H1 (cell line): ENCODE results near the gene C3orf52. TPM values are rescaled to one million over a fixed set of nuclear protein-coding genes. Genes with fewer than 3 reads are reported as not detected.
A peak's percentile ranks its signal among the peaks of the same experiment; 100 is the strongest.

ENCODE experiments used
- CTCF ChIA-PET: fragments of 300-600 bp; sonication (Branson Sonifier 250); formaldehyde crosslinking; loops from one replicate; lab custom pipeline; 2021; ENCODE audit not compliant: partially characterized antibody; lab: Charles Lee
- POLR2A ChIA-PET: fragments of 300-600 bp; sonication (Branson Sonifier 250); formaldehyde crosslinking; loops from one replicate; lab custom pipeline; 2021; ENCODE audit warnings: inconsistent platforms; ENCODE audit not compliant: partially characterized antibody; lab: Charles Lee
- DNase-seq, 2 experiments: peaks; one replicate each; pipeline versions ENCODE4 v3.0.0 to v3.0.0-alpha.2; 2010 to 2022; ENCODE audit warnings: low spot score in 2 of 2, low read depth in 1 of 2, mixed read lengths in 1 of 2
- FAIRE-seq: peaks from 2 replicates; lab custom pipeline; 2011; peaks lifted over from hg19 to GRCh38; lab: Jason Lieb, UNC
- H2AFZ ChIP-seq: 2 replicates; pipeline ENCODE4 v1.8.1; 2012; ENCODE audit warnings: low read length, inconsistent platforms
- H2AK5ac ChIP-seq: 2 replicates; pipeline ENCODE4 v1.6.1; 2013; ENCODE audit warnings: low read depth, low read length
- H2BK120ac ChIP-seq: replicated peaks from 2 replicates; pipeline ENCODE3; 2013; ENCODE audit warnings: low read depth, low read length, inconsistent platforms
- H2BK12ac ChIP-seq: 2 replicates; pipeline ENCODE4 v1.6.1; 2013; ENCODE audit warnings: low read depth, low read length
- H2BK15ac ChIP-seq: 2 replicates; pipeline ENCODE4 v1.6.1; 2013; ENCODE audit warnings: low read length
- H2BK20ac ChIP-seq: 2 replicates; pipeline ENCODE4 v1.6.1; 2013; ENCODE audit warnings: low read length
- H2BK5ac ChIP-seq: 2 replicates; pipeline ENCODE4 v1.6.1; 2013; ENCODE audit warnings: low read depth, low read length
- H3K14ac ChIP-seq: 2 replicates; pipeline ENCODE4 v1.6.1; 2013; ENCODE audit warnings: inconsistent platforms; ENCODE audit not compliant: insufficient read length
- H3K18ac ChIP-seq: 2 replicates; pipeline ENCODE4 v1.6.1; 2013; ENCODE audit warnings: low read length; ENCODE audit errors: extremely low read depth
- H3K23ac ChIP-seq: 2 replicates; pipeline ENCODE4 v1.6.1; 2013; ENCODE audit warnings: inconsistent platforms; ENCODE audit not compliant: insufficient read length
- H3K23me2 ChIP-seq: 2 replicates; pipeline ENCODE4 v1.6.1; 2013; ENCODE audit warnings: low read depth, low read length
- H3K27ac ChIP-seq: 2 replicates; pipeline ENCODE4 v1.6.1; 2011; ENCODE audit warnings: low read depth, low read length, inconsistent platforms
- H3K27me3 ChIP-seq, 4 experiments: replicated peaks in 1 of 4; 1 replicate in 1 of 4; 2 replicates in 3 of 4; pipeline versions ENCODE4 v1.6.1 to v1.8.1; 2011 to 2013; ENCODE audit warnings: low read length in 3 of 4, mild to moderate bottlenecking in 3 of 4, inconsistent platforms in 2 of 4, mixed read lengths in 2 of 4, moderate library complexity in 1 of 4; ENCODE audit not compliant: control insufficient read depth in 3 of 4, insufficient read depth in 3 of 4; ENCODE audit errors: extremely low read depth in 1 of 4
- H3K36me3 ChIP-seq, 4 experiments: 2 replicates each; pipeline versions ENCODE4 v1.6.1 to v1.8.1; 2011 to 2013; ENCODE audit warnings: mild to moderate bottlenecking in 4 of 4, low read length in 3 of 4, moderate library complexity in 2 of 4, control low read depth in 1 of 4, inconsistent platforms in 1 of 4; ENCODE audit not compliant: insufficient read depth in 4 of 4, control insufficient read depth in 2 of 4
- H3K4ac ChIP-seq: replicated peaks from 2 replicates; pipeline ENCODE3; 2013; ENCODE audit warnings: low read length, low read depth, mixed read lengths, inconsistent platforms; ENCODE audit not compliant: insufficient read length
- H3K4me1 ChIP-seq, 4 experiments: replicated peaks in 1 of 4; 1 replicate in 1 of 4; 2 replicates in 3 of 4; pipeline versions ENCODE4 v1.6.1 to v1.8.1; 2011 to 2013; ENCODE audit warnings: low read length in 3 of 4, inconsistent platforms in 2 of 4, mixed read lengths in 1 of 4; ENCODE audit not compliant: insufficient read depth in 4 of 4, control insufficient read depth in 3 of 4
- H3K4me2 ChIP-seq, 2 experiments: 2 replicates each; pipeline versions ENCODE4 v1.6.1 to v1.8.1; 2011 to 2013; ENCODE audit warnings: low read depth in 2 of 2, low read length in 2 of 2, control low read depth in 1 of 2, inconsistent platforms in 1 of 2, mild to moderate bottlenecking in 1 of 2; ENCODE audit not compliant: insufficient read depth in 1 of 2
- H3K4me3 ChIP-seq, 4 experiments: fragments of 200-600, 300-600 bp in 1 of 4; sonication (generic), shearing (Covaris generic), sonication (Bioruptor Twin) in 1 of 4; 2 replicates each; pipeline versions ENCODE4 v1.5.1 to v1.8.1; 2011 to 2016; ENCODE audit warnings: low read length in 4 of 4, low read depth in 3 of 4, control low read depth in 2 of 4, inconsistent platforms in 2 of 4, mild to moderate bottlenecking in 2 of 4, mixed read lengths in 1 of 4, moderate library complexity in 1 of 4; ENCODE audit not compliant: insufficient read depth in 2 of 4; ENCODE audit errors: extremely low read depth in 1 of 4
- H3K56ac ChIP-seq: replicated peaks from 2 replicates; pipeline ENCODE3; 2013; ENCODE audit warnings: low read depth, mild to moderate bottlenecking, mixed read lengths, low read length, inconsistent platforms; ENCODE audit not compliant: insufficient read length
- H3K79me1 ChIP-seq: 2 replicates; pipeline ENCODE4 v1.6.1; 2013; ENCODE audit warnings: low read depth, low read length, control low read depth
- H3K79me2 ChIP-seq, 2 experiments: 2 replicates each; pipeline versions ENCODE4 v1.6.1 to v1.8.1; 2012 to 2013; ENCODE audit warnings: low read length in 2 of 2, mild to moderate bottlenecking in 2 of 2, inconsistent platforms in 1 of 2; ENCODE audit not compliant: insufficient read depth in 2 of 2, control insufficient read depth in 1 of 2
- H3K9ac ChIP-seq, 4 experiments: replicated peaks in 1 of 4; 1 replicate in 1 of 4; 2 replicates in 3 of 4; pipeline versions ENCODE4 v1.6.1 to v1.8.1; 2011 to 2013; ENCODE audit warnings: low read depth in 3 of 4, low read length in 3 of 4, control low read depth in 2 of 4, mild to moderate bottlenecking in 2 of 4, moderate library complexity in 2 of 4, inconsistent platforms in 1 of 4; ENCODE audit errors: extremely low read depth in 1 of 4
- H3K9me3 ChIP-seq, 2 experiments: 2 replicates each; pipeline versions ENCODE4 v1.6.1 to v1.8.1; 2012 to 2013; ENCODE audit warnings: mild to moderate bottlenecking in 2 of 2, moderate library complexity in 2 of 2, control low read depth in 1 of 2, inconsistent platforms in 1 of 2, low read depth in 1 of 2, low read length in 1 of 2, mixed read lengths in 1 of 2; ENCODE audit not compliant: insufficient read depth in 2 of 2
- H4K20me1 ChIP-seq, 2 experiments: replicated peaks in 1 of 2; 2 replicates each; pipeline versions ENCODE3 to v1.8.1; 2011 to 2013; ENCODE audit warnings: inconsistent platforms in 2 of 2, low read length in 2 of 2, mild to moderate bottlenecking in 1 of 2; ENCODE audit not compliant: insufficient read depth in 2 of 2, control insufficient read depth in 1 of 2
- H4K5ac ChIP-seq: 2 replicates; pipeline ENCODE4 v1.6.1; 2013; ENCODE audit warnings: low read length, low read depth, mixed read lengths, inconsistent platforms; ENCODE audit not compliant: insufficient read length
- H4K8ac ChIP-seq: 2 replicates; pipeline ENCODE4 v1.8.0; 2013; ENCODE audit warnings: mild to moderate bottlenecking, moderate library complexity, low read length, inconsistent platforms; ENCODE audit not compliant: insufficient read depth; ENCODE audit errors: extremely low read depth
- H4K91ac ChIP-seq: replicated peaks from 2 replicates; pipeline ENCODE3; 2013; ENCODE audit warnings: low read length, mixed read lengths, inconsistent platforms; ENCODE audit not compliant: insufficient read length
- SP1 ChIP-seq: IDR thresholded peaks from 2 replicates; pipeline ENCODE4 v1.6.1; 2011; ENCODE audit warnings: low read depth, low read length
- TEAD4 ChIP-seq: IDR thresholded peaks from 2 replicates; pipeline ENCODE4 v1.6.1; 2012; ENCODE audit warnings: low read depth, low read length, inconsistent platforms, mixed read lengths
- WGBS, 2 experiments: shearing (Covaris generic) in 1 of 2; methylation state at CpG; one replicate each; pipeline versions ENCODE4 v1.1.6 to v1.1.7; 2013 to 2015; ENCODE audit warnings: low lambda C conversion rate in 2 of 2, mixed read lengths in 2 of 2, inconsistent platforms in 1 of 2, low coverage in 1 of 2, missing lambda C conversion rate in 1 of 2; ENCODE audit not compliant: insufficient replicate concordance in 2 of 2, insufficient coverage in 1 of 2, insufficient read length in 1 of 2; ENCODE audit errors: extremely low coverage in 1 of 2, missing lambda C conversion rate in 1 of 2; 5-methylcytosine and 5-hydroxymethylcytosine counted together
- polyA plus RNA-seq, 7 experiments: library from polyadenylated mRNA; depleted of rRNA in 3 of 7; stranded (reverse) in 5 of 7; unstranded in 2 of 7; fragments of >200 nt in 5 of 7; fragments of 200-250 nt in 2 of 7; gene quantifications; 1 replicate in 5 of 7; 2 replicates in 1 of 7; 4 replicates in 1 of 7; pipeline versions ENCODE4 v1.2.1 to v1.2.3, GENCODE V29; 2011 to 2013; ENCODE audit warnings: missing spikeins in 2 of 7, mixed read lengths in 2 of 7
- total RNA-seq: library from RNA; stranded (reverse); fragmentation: NEBNext Ultra II Directional; extraction: Animal tissue kit (Norgen Biotek cat#: 25700); gene quantifications from 2 replicates; pipeline ENCODE4 v1.2.1, GENCODE V29; 2021

C3orf52 gene
- total and polyA plus RNA-seq, 2 of the 8 experiments (the other 6 are each of a cell fraction or from before 2014, with no cell fraction given), result 9.7 to 13.1 TPM

- Histone ChIP-seq H2BK20ac (no peak overlapping the region), H3K4me2 (peak overlapping the region; percentile 1 to 27; a peak in 2 of 4 replicates), H3K23me2 (no peaks in the 10 kb centered on the region), H3K36me3 (no peaks in the 10 kb centered on the region; a peak in 2 of 8 replicates), H3K18ac (0 out of 2 replicates have a peak overlapping the region, but pooled peaks have one; percentile 14), H3K9ac (no peak overlapping the region), H2BK5ac (no peak overlapping the region), H2BK12ac (no peak overlapping the region), H3K79me2 (no peaks in the 10 kb centered on the region), H2AK5ac (no peak overlapping the region), H3K4me1 (peaks cover 0 to 16% (median 11%) of the 10 kb centered on the region in 4 experiments; a peak in 5 of 7 replicates), H3K4ac (no peak overlapping the region), H3K9me3 (no peaks in the 10 kb centered on the region), H4K8ac (no peak overlapping the region), H2BK120ac (peak overlapping the region; percentile 13), H4K91ac (no peak overlapping the region), H4K5ac (no peak overlapping the region), H3K4me3 (no peak overlapping the region), H3K27me3 (no peaks in the 10 kb centered on the region), H3K23ac (no peak overlapping the region), H3K56ac (no peak overlapping the region), H2AFZ (no peak overlapping the region), H3K79me1 (no peaks in the 10 kb centered on the region), H4K20me1 (no peaks in the 10 kb centered on the region), H2BK15ac (no peak overlapping the region), H3K27ac (no peak overlapping the region; the same call in 1 of the 2 replicates), H3K14ac (no peak overlapping the region)
- peak in 1 of 2 experiments; percentile 60 for DNase-seq
- ChIA-PET CTCF (interaction anchor here (0.6 to 5.1 kb wide), 3 partner anchors 12 to 387 kb away, joined by 3 to 31 read pairs (median 20); no protein-coding TSS in a partner anchor), POLR2A (interaction anchor here (1.2 to 1.3 kb wide), 2 partner anchors 148 to 266 kb away, joined by 3 to 4 read pairs; no protein-coding TSS in a partner anchor)
- FAIRE-seq, result peak; percentile 83
- TF ChIP-seq TEAD4, result 0 out of 2 replicates have a peak, but pooled peaks have one; percentile 10
- no peak for TF ChIP-seq SP1
- WGBS, 2 experiments, result 63% methylated on average over 1 of the region's 1 CpG; no CpG with 5 or more reads in 1 of the 2 experiments
Measured at GRCh38 chr3:112126511-112126911, 40.3 kb downstream of the C3orf52 start.
